H1 (cell line): ENCODE results near the gene HSPD1. TPM values are rescaled to one million over a fixed set of nuclear protein-coding genes. Genes with fewer than 3 reads are reported as not detected.

Experiments used
- ASH2L ChIP-seq: fragments of 200-600, 300-600 bp; sonication (generic); IDR thresholded peaks from one replicate; pipeline ENCODE4 v1.7.1; 2017; ENCODE audit warnings: low read length
- CEBPB ChIP-seq: IDR thresholded peaks from 2 replicates; pipeline ENCODE4 v1.6.1; 2012; ENCODE audit warnings: low read depth, low read length
- CREB1 ChIP-seq: IDR thresholded peaks from 2 replicates; pipeline ENCODE4 v1.6.1; 2012; ENCODE audit warnings: inconsistent platforms
- E2F6 ChIP-seq: IDR thresholded peaks from 2 replicates; pipeline ENCODE4 v1.6.1; 2012; ENCODE audit warnings: inconsistent platforms
- PHF8 ChIP-seq: fragments of 200-600 bp; sonication (generic); conservative IDR thresholded peaks from 2 replicates; pipeline ENCODE4 v1.7.1; 2012; ENCODE audit warnings: low read depth, mild to moderate bottlenecking, inconsistent platforms, low read length, moderate library complexity
- RBBP5 ChIP-seq: IDR thresholded peaks from 2 replicates; pipeline ENCODE4 v1.7.1; 2012; ENCODE audit warnings: low read depth, mild to moderate bottlenecking, inconsistent platforms, low read length, moderate library complexity, borderline replicate concordance
- RXRA ChIP-seq: IDR thresholded peaks from 2 replicates; pipeline ENCODE4 v1.6.1; 2011; ENCODE audit warnings: low read depth, mild to moderate bottlenecking, low read length, moderate library complexity; ENCODE audit not compliant: insufficient read depth
- TCF12 ChIP-seq: IDR thresholded peaks from 2 replicates; pipeline ENCODE4 v1.6.1; 2011; ENCODE audit warnings: low read depth, mild to moderate bottlenecking, low read length
- polyA plus RNA-seq, 7 experiments: library from polyadenylated mRNA; depleted of rRNA in 3 of 7; stranded (reverse) in 5 of 7; unstranded in 2 of 7; fragments of >200 nt in 5 of 7; fragments of 200-250 nt in 2 of 7; gene quantifications; 1 replicate in 5 of 7; 2 replicates in 1 of 7; 4 replicates in 1 of 7; pipeline versions ENCODE4 v1.2.1 to v1.2.3, GENCODE V29; 2011 to 2013; ENCODE audit warnings: missing spikeins in 2 of 7, mixed read lengths in 2 of 7
- total RNA-seq: library from RNA; stranded (reverse); fragmentation: NEBNext Ultra II Directional; extraction: Animal tissue kit (Norgen Biotek cat#: 25700); gene quantifications from 2 replicates; pipeline ENCODE4 v1.2.1, GENCODE V29; 2021

HSPD1 gene
- total and polyA plus RNA-seq, 2 of the 8 experiments (the other 6 are each of a cell fraction or from before 2014, with no cell fraction given) = 221 to 1,108 TPM

GRCh38 chr2:197453914-197454398 is 45.7 kb downstream of the HSPD1 start (continued):
- no peak for TF ChIP-seq RBBP5
- no peak for TF ChIP-seq TCF12
- peak; percentile 32 for TF ChIP-seq ASH2L
- TF ChIP-seq PHF8 = 0 out of 2 replicates have a peak, but pooled peaks have one; percentile 12
- TF ChIP-seq E2F6 = no peak
- TF ChIP-seq RXRA = no peak
- TF ChIP-seq CREB1 = no peak
- TF ChIP-seq CEBPB = no peak
